HTR-8/SVneo (cell line): ENCODE data around the gene PBX4.
A peak's percentile ranks its signal among the peaks of the same experiment; 100 is the strongest.

Experiments
- DNase-seq: peaks from one replicate; pipeline ENCODE4 v3.0.0; 2011; ENCODE audit warnings: low spot score, mixed read lengths; ENCODE audit not compliant: insufficient read length
- FAIRE-seq: peaks from 2 replicates; lab custom pipeline; 2011; peaks lifted over from hg19 to GRCh38; lab: Jason Lieb, UNC

PBX4 gene

GRCh38 chr19:19562665-19563347 lies 55.7 kb downstream of the PBX4 start:
- FAIRE-seq (no peak), DNase-seq (no peak)

- FAIRE-seq, result no peak
These were observed 56.4 kb downstream of the PBX4 start for GRCh38 chr19:19561946-19562664.

GRCh38 chr19:19559931-19560330 lies 58.6 kb downstream of the PBX4 start:
- no peak for FAIRE-seq
- no peak for DNase-seq

More at GRCh38 chr19:19561946-19562664, 56.4 kb downstream of the PBX4 start:
- no peak for DNase-seq

GRCh38 chr19:19558636-19559035 lies 59.9 kb downstream of the PBX4 start:
- DNase-seq (no peak), FAIRE-seq (no peak)

- DNase-seq (no peak), FAIRE-seq (no peak)
These were observed 60.4 kb downstream of the PBX4 start for GRCh38 chr19:19558055-19558454.

GRCh38 chr19:19554074-19555023 lies 64.1 kb downstream of the PBX4 start:
- FAIRE-seq (no peak), DNase-seq (no peak)

GRCh38 chr19:19553670-19554069 lies 64.8 kb downstream of the PBX4 start:
- FAIRE-seq, result no peak
- no peak for DNase-seq

- DNase-seq (peak; percentile 63), FAIRE-seq (peak; percentile 46)
These were observed 65.7 kb downstream of the PBX4 start for GRCh38 chr19:19552798-19553197.

GRCh38 chr19:19551853-19552192 lies 66.7 kb downstream of the PBX4 start:
- no peak for FAIRE-seq
- DNase-seq, result no peak

GRCh38 chr19:19550972-19551852 lies 67.3 kb downstream of the PBX4 start:
- no peak for DNase-seq
- peak; percentile 16 for FAIRE-seq

GRCh38 chr19:19550485-19550929 lies 68.0 kb downstream of the PBX4 start:
- DNase-seq (no peak), FAIRE-seq (no peak)

GRCh38 chr19:19549804-19550464 lies 68.6 kb downstream of the PBX4 start:
- FAIRE-seq, result peak; percentile 76

GRCh38 chr19:19548915-19549759 lies 69.3 kb downstream of the PBX4 start:
- DNase-seq (no peak), FAIRE-seq (no peak)

More at GRCh38 chr19:19549804-19550464, 68.6 kb downstream of the PBX4 start:
- DNase-seq, result no peak

GRCh38 chr19:19547674-19548336 lies 70.7 kb downstream of the PBX4 start:
- DNase-seq (no peak), FAIRE-seq (no peak)

GRCh38 chr19:19546751-19547162 lies 71.7 kb downstream of the PBX4 start:
- FAIRE-seq, result no peak
- DNase-seq, result no peak

- FAIRE-seq, result no peak
- DNase-seq, result no peak
These were observed 72.8 kb downstream of the PBX4 start for GRCh38 chr19:19545707-19546106.

- FAIRE-seq, result no peak
- DNase-seq, result no peak
These were observed 73.4 kb downstream of the PBX4 start for GRCh38 chr19:19544954-19545591.
